Fibroblast of villous mesenchyme (primary cell): ENCODE data around the gene LRRC27. TPM values are rescaled to one million over a fixed set of nuclear protein-coding genes. Genes with fewer than 3 reads are reported as not detected.
"Not testable (repeated sequence)": the region's sequence is repeated elsewhere in the genome, so short reads cannot be mapped to it uniquely, and the experiment has no call there.

Experiments used
- DNase-seq: peaks from one replicate; pipeline ENCODE4 v3.0.0-alpha.2; 2010; ENCODE audit warnings: low read depth
- H3K4me3 ChIP-seq: 2 replicates; pipeline ENCODE4 v1.5.1; 2011; ENCODE audit warnings: low read depth, mild to moderate bottlenecking, low read length
- total RNA-seq: library from RNA; depleted of rRNA; stranded (reverse); fragments of >200 nt; gene quantifications from 2 replicates; pipeline ENCODE4 v1.2.3, GENCODE V29; 2012
- TF ChIP-seq, protein P1 (sequence below): IDR thresholded peaks from 2 replicates; pipeline ENCODE4 v1.5.1; 2012; ENCODE audit warnings: low read depth, mild to moderate bottlenecking, low read length; ENCODE audit not compliant: insufficient read depth

LRRC27 gene
- total RNA-seq, 1 donor, result 6.0 TPM

- TF ChIP-seq, protein P1, sequence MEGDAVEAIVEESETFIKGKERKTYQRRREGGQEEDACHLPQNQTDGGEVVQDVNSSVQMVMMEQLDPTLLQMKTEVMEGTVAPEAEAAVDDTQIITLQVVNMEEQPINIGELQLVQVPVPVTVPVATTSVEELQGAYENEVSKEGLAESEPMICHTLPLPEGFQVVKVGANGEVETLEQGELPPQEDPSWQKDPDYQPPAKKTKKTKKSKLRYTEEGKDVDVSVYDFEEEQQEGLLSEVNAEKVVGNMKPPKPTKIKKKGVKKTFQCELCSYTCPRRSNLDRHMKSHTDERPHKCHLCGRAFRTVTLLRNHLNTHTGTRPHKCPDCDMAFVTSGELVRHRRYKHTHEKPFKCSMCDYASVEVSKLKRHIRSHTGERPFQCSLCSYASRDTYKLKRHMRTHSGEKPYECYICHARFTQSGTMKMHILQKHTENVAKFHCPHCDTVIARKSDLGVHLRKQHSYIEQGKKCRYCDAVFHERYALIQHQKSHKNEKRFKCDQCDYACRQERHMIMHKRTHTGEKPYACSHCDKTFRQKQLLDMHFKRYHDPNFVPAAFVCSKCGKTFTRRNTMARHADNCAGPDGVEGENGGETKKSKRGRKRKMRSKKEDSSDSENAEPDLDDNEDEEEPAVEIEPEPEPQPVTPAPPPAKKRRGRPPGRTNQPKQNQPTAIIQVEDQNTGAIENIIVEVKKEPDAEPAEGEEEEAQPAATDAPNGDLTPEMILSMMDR, result no peak
- DNase-seq, result no peak
- no peak overlapping the region for H3K4me3 ChIP-seq
Measured at GRCh38 chr10:132292287-132293200, 39.4 kb upstream of the LRRC27 start.

- TF ChIP-seq, protein P1, result no peak
- no peak overlapping the region for H3K4me3 ChIP-seq
- DNase-seq, result no peak
Measured at GRCh38 chr10:132293201-132293812, 38.7 kb upstream of the LRRC27 start.

- H3K4me3 ChIP-seq, result no peak overlapping the region
- TF ChIP-seq, protein P1, result no peak
- DNase-seq, result no peak
Measured at GRCh38 chr10:132293813-132294520, 38.0 kb upstream of the LRRC27 start.

DNA sequence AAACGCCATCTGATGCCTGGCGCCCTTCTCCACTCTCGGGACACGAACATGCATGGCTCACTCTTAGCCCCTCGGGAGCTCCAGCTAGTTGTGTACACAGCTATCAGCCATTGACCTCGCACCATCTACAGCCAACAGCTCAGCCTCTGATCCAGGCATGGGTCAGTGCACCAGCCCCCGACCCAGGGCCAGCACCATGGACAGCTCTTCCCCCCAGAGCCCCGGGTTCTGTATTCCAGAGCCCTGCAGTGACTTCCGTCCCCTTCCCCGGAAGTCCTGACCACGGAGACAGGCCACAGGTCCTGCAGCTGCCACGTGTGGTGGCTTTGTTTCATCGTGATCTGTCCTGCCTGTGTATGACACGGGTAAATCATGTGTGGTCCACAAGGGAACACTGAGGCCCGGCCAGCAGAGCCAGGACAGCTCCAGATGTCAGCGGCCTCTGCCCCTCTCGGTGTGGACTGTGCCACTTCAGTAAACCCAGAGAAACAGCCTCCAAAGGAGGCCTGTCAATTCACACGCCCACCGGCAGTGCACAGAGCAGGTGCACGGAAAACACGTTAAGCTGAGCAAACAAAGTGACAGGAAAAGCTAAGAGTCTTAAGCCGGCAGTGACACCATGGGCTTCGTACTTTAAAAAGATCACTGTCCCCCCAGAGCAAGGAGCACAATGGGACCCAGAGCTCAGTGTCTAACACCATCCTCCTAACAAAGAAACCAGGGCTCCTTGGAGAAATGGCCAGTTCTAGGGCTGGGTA is 37.3 kb upstream of the LRRC27 start:
- no peak overlapping the region for H3K4me3 ChIP-seq
- TF ChIP-seq, protein P1, result no peak
- no peak for DNase-seq

- DNase-seq, result not testable (repeated sequence)
Measured at GRCh38 chr10:132295481-132295880, 36.5 kb upstream of the LRRC27 start.

DNA sequence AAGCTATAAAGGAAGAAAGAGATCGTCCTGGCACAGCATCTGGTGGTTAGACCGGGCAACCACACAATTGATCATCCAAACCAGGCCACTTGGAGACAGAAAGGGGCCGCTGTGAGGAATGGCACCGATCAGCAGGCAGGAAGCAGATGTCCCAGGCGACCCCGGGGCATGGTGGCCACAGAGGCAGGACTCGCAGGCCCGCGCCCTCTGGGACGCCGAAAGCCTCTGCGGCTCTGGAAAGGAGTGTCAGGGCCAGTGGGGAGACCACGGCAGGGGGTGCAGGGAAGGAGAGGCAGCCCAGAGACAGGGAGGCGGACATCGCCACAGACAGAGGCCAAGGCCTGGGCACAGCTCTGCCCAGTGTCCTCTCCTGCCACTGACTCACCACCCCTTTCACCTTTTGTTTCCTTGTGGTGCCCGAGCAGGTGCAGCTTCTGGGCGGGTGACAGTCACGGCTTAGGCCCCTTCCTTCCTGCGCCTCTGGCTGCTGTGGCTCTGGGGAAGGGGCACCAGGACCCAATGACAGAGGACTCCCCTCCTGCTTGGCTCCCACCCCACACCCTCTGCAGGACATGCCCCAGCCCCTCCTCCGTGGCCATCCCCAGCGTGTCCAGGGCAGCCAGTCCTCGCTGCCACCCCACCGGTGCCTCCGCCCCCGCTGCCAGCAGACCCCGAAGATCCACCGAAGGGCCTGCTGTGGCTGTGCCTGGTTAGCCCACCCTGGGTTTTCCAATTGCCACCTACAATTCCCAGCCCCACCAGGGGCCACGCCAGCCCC is 35.1 kb upstream of the LRRC27 start:
- TF ChIP-seq, protein P1, result no peak
- no peak overlapping the region for H3K4me3 ChIP-seq
- no peak for DNase-seq

More at GRCh38 chr10:132295481-132295880, 36.5 kb upstream of the LRRC27 start:
- not testable (repeated sequence) for H3K4me3 ChIP-seq
